Sigmoid colon (tissue), 4 donors: ENCODE measurements around the gene LTV1.

ENCODE experiments used
- CTCF ChIP-seq, 4 experiments: fragments of 450-650 bp in 3 of 4; fragments of 200-600 bp in 1 of 4; IDR thresholded peaks; one replicate each; pipeline ENCODE4 v1.5.1; 2016 to 2019; ENCODE audit warnings: antibody characterized with exemption in 4 of 4, mild to moderate bottlenecking in 3 of 4, moderate library complexity in 2 of 4
- POLR2AphosphoS5 ChIP-seq, 4 donors: sonication (generic); formaldehyde crosslinking; IDR thresholded peaks; one replicate each; pipeline ENCODE4 v1.6.1; 2017; ENCODE audit warnings: antibody characterized with exemption in 4 of 4

DNA sequence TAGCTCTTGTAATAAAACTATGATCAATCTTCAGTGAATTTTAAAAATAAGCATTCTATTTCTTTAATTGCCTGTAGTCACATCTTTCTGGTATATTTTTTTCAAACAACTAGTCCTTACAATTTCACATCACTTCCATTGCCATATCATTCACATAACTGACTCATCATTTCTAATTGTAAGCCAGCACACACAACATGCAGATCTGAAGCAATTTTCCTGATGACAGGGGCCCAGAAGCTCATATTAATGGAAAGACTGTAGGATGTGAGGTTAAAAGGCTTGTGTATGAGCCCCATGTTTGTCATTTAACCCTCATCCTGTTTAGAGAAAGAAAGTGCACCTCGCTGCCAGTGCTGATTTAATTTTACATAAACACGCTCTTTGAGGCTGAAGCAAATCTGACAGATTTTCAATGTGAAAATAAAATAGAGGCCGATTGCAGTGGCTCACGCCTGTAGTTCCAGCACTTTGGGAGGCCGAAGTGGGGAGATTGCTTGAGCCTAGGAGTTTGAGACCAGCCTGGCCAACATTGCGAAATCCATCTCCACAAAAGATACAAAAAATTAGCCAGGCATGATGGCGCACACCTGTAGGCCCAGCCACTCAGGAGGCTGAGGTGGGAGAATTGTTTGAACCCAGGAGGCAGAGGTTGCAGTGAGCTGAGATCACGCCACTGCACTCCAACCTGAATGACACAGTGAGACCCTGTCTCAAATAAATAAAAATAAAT, 40.1 kb upstream of the LTV1 start:
- no peak for TF ChIP-seq POLR2AphosphoS5 (IDR thresholded peaks at IDR 0.05)
- TF ChIP-seq CTCF (IDR thresholded peaks at IDR 0.05), result no peak
